ENCODE measurements around the gene CSRP3.
"Not testable (repeated sequence)": the region's sequence is repeated elsewhere in the genome, so short reads cannot be mapped to it uniquely, and the experiment has no call there.

Gene CSRP3

DNA sequence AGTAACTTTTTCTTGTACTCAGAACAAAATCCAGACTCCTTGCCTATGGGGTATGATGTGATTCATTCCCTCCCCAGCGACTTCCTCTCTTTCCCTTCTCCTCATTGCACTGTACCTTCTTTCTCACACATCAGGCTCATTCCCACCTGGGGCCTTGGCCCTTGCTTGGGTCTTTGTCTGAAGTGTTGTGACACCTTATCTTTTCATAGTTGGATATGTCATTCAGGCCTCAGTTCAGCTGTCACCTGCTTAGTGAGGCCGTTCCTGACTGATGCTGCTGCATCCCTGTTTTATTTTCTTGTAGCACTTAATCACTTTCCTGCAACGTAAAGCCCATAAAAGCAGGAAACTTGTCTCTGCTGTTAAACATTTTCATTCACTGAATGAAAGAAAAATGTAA is 44.9 kb downstream of the CSRP3 start:
- DNase-seq (ENCODE audit: low read depth, low spot score) = no peak
- TF ChIP-seq ZNF274 (IDR thresholded peaks at IDR 0.05; ENCODE audit: low read depth, low read length) (no peak), SUZ12 (IDR thresholded peaks at IDR 0.05; ENCODE audit: extremely low read depth, insufficient read depth, insufficient read length) (no peak), YY1 (IDR thresholded peaks at IDR 0.05; ENCODE audit: insufficient read depth, insufficient read length) (no peak)
- no peaks in the 10 kb centered on the region for H3K4me1 ChIP-seq (ENCODE audit: insufficient read depth, insufficient read length)
- no peaks in the 10 kb centered on the region for H3K27me3 ChIP-seq (ENCODE audit: insufficient read depth, insufficient read length)
- no peaks in the 10 kb centered on the region for H3K9me3 ChIP-seq (ENCODE audit: insufficient read depth, low read length)
- H3K4me3 ChIP-seq (ENCODE audit: insufficient read length, low read depth) = no peak overlapping the region
- H3K36me3 ChIP-seq (ENCODE audit: insufficient read depth, insufficient read length, low read length) = peaks cover 35% of the 10 kb centered on the region
- H3K9ac ChIP-seq (ENCODE audit: insufficient read length, low read depth) = no peak overlapping the region

DNA sequence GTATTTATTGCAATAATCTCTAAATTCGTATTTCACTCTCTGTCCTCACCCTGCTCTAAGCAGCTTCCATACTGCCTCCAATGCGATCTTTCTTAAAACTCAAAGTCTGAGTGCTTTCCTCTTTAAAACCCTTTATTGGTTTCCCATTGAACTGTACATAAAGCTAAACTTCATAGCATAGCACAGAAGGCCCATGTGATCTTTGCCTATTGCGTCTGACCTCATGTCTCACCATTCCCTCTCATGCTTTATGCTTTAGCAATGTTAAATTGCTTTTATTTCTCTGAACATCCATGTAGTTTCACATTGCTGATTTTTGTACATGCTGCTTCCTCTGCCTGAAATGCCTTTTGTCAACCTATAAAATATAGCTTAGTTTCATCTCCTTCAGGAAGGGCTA is 56.5 kb downstream of the CSRP3 start:
- H3K9me3 ChIP-seq (ENCODE audit: insufficient read depth, low read length) = no peaks in the 10 kb centered on the region
- TF ChIP-seq YY1 (IDR thresholded peaks at IDR 0.05; ENCODE audit: insufficient read depth, insufficient read length) (no peak), ZNF274 (IDR thresholded peaks at IDR 0.05; ENCODE audit: low read depth, low read length) (no peak), SUZ12 (IDR thresholded peaks at IDR 0.05; ENCODE audit: extremely low read depth, insufficient read depth, insufficient read length) (no peak)
- H3K9ac ChIP-seq (ENCODE audit: insufficient read length, low read depth) = no peak overlapping the region
- H3K36me3 ChIP-seq (ENCODE audit: insufficient read depth, insufficient read length, low read length) = peaks cover 23% of the 10 kb centered on the region
- H3K4me1 ChIP-seq (ENCODE audit: insufficient read depth, insufficient read length) = no peaks in the 10 kb centered on the region
- no peaks in the 10 kb centered on the region for H3K27me3 ChIP-seq (ENCODE audit: insufficient read depth, insufficient read length)
- no peak overlapping the region for H3K4me3 ChIP-seq (ENCODE audit: insufficient read length, low read depth)
- no peak for DNase-seq (ENCODE audit: low read depth, low spot score)

DNA sequence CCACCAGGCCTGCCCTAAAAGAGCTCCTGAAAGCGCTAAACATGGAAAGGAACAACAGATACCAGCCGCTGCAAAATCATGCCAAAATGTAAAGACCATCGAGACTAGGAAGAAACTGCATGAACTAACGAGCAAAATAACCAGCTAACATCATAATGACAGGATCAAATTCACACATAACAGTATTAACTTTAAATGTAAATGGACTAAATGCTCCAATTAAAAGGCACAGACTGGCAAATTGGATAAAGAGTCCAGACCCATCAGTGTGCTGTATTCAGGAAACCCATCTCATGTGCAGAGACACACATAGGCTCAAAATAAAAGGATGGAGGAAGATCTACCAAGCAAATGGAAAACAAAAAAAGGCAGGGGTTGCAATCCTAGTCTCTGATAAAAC is 64.9 kb downstream of the CSRP3 start:
- H3K27me3 ChIP-seq (ENCODE audit: insufficient read depth, insufficient read length); H3K9ac ChIP-seq (ENCODE audit: insufficient read length, low read depth); H3K36me3 ChIP-seq (ENCODE audit: insufficient read depth, insufficient read length, low read length); H3K4me3 ChIP-seq (ENCODE audit: insufficient read length, low read depth); DNase-seq (ENCODE audit: low read depth, low spot score); H3K4me1 ChIP-seq (ENCODE audit: insufficient read depth, insufficient read length): not testable (repeated sequence)
- H3K9me3 ChIP-seq (ENCODE audit: insufficient read depth, low read length) = peaks cover 14% of the 10 kb centered on the region; the same call in 1 of the 2 replicates

DNA sequence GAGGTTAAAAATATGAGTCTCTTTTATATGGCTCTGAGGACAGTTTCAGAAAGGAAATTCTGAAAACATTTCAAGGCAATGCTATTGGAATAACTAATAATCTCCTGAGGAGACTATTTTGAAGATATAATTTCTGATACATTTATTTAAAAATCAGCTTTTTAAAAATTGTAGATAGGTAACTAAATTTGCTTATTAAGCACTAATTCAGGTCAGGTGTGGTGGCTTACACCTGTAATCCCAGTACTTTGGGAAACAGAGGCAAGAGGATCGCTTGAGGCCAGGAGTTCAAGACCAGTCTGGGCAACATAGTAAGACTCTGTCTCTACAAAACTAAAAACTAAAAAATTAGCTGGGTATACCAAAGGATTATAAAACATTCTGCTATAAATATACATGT is 67.8 kb downstream of the CSRP3 start:
- Histone ChIP-seq H3K36me3 (ENCODE audit: insufficient read depth, insufficient read length, low read length) (no peaks in the 10 kb centered on the region), H3K9me3 (ENCODE audit: insufficient read depth, low read length) (peaks cover 14% of the 10 kb centered on the region; the same call in 1 of the 2 replicates)
- TF ChIP-seq ZNF274 (IDR thresholded peaks at IDR 0.05; ENCODE audit: low read depth, low read length) (no peak), YY1 (IDR thresholded peaks at IDR 0.05; ENCODE audit: insufficient read depth, insufficient read length) (no peak), SUZ12 (IDR thresholded peaks at IDR 0.05; ENCODE audit: extremely low read depth, insufficient read depth, insufficient read length) (no peak)

More for the DNA sequence above, 67.8 kb downstream of the CSRP3 start:
- no peak for DNase-seq (ENCODE audit: low read depth, low spot score)
- Histone ChIP-seq H3K4me1 (ENCODE audit: insufficient read depth, insufficient read length) (no peaks in the 10 kb centered on the region), H3K27me3 (ENCODE audit: insufficient read depth, insufficient read length) (no peaks in the 10 kb centered on the region), H3K4me3 (ENCODE audit: insufficient read length, low read depth) (no peak overlapping the region), H3K9ac (ENCODE audit: insufficient read length, low read depth) (no peak overlapping the region)
